ENCODE data around the gene CLTRN. TPM values are rescaled to one million over a fixed set of nuclear protein-coding genes. Genes with fewer than 3 reads are reported as not detected.

CLTRN gene
- total RNA-seq, 1 experiment from 2014 or later = 0.10 TPM

GRCh38 chrX:15619053-15619755 lies 45.4 kb downstream of the CLTRN start:
- Histone ChIP-seq H3K4me1 (ENCODE audit: control insufficient read depth, insufficient read depth, low read length) (no peaks in the 10 kb centered on the region), H3K9me3 (ENCODE audit: control insufficient read depth, insufficient read depth, low read depth, low read length) (no peaks in the 10 kb centered on the region), H3K36me3 (ENCODE audit: control insufficient read depth, insufficient read depth, low read length) (no peaks in the 10 kb centered on the region), H3K4me3 (ENCODE audit: low read depth in 2 of 2, low read length in 2 of 2) (no peak overlapping the region), H3K27ac (ENCODE audit: low read length) (no peak overlapping the region), H3K27me3 (ENCODE audit: control insufficient read depth, insufficient read depth, low read length) (no peaks in the 10 kb centered on the region)
- CTCF ChIA-PET = no interaction called here
- POLR2A ChIA-PET = no interaction called here
- in situ Hi-C loops (cut with HindIII; ENCODE audit: low pct_unique_long_range_greater_than_20kb, low sequenced_read_pairs) (no loop called here), intact Hi-C loops (cut with micrococcal nuclease; ENCODE audit: unreplicated experiment) (no loop called here)
- no TSS peak for BruUV-seq (replicated peaks)
- TF ChIP-seq SIN3A (IDR thresholded peaks at IDR 0.05; ENCODE audit: borderline replicate concordance, insufficient read depth, low read depth, low read length) (no peak), CTCF (IDR thresholded peaks at IDR 0.05) (no peak), POLR2AphosphoS5 (IDR thresholded peaks at IDR 0.05; ENCODE audit: low read depth, low read length) (no peak), TCF7L2 (IDR thresholded peaks at IDR 0.05; ENCODE audit: low read depth, low read length) (no peak), REST (IDR thresholded peaks at IDR 0.05; ENCODE audit: insufficient read depth in 1 of 2, low read depth in 2 of 2, low read length in 1 of 2) (no peak)
- DNase-seq (ENCODE audit: low read depth, low spot score) (no peak), ATAC-seq (no peak)

- intact Hi-C loops (cut with micrococcal nuclease; ENCODE audit: unreplicated experiment) = no loop called here
- no peaks in the 10 kb centered on the region for H3K4me1 ChIP-seq (ENCODE audit: control insufficient read depth, insufficient read depth, low read length)
- no peaks in the 10 kb centered on the region for H3K36me3 ChIP-seq (ENCODE audit: control insufficient read depth, insufficient read depth, low read length)
- no peaks in the 10 kb centered on the region for H3K9me3 ChIP-seq (ENCODE audit: control insufficient read depth, insufficient read depth, low read depth, low read length)
- BruUV-seq (replicated peaks) = no TSS peak
- ChIA-PET CTCF (no interaction called here), POLR2A (no interaction called here)
- no peak for TF ChIP-seq CTCF (IDR thresholded peaks at IDR 0.05)
- no peak for TF ChIP-seq SIN3A (IDR thresholded peaks at IDR 0.05; ENCODE audit: borderline replicate concordance, insufficient read depth, low read depth, low read length)
- TF ChIP-seq TCF7L2 (IDR thresholded peaks at IDR 0.05; ENCODE audit: low read depth, low read length) = no peak
- no peak for TF ChIP-seq POLR2AphosphoS5 (IDR thresholded peaks at IDR 0.05; ENCODE audit: low read depth, low read length)
- no peak for TF ChIP-seq REST (IDR thresholded peaks at IDR 0.05; ENCODE audit: insufficient read depth in 1 of 2, low read depth in 2 of 2, low read length in 1 of 2)
- no peak overlapping the region for H3K27ac ChIP-seq (ENCODE audit: low read length)
- H3K27me3 ChIP-seq (ENCODE audit: control insufficient read depth, insufficient read depth, low read length) = no peaks in the 10 kb centered on the region
- no peak for DNase-seq (ENCODE audit: low read depth, low spot score)
- no peak overlapping the region for H3K4me3 ChIP-seq (ENCODE audit: low read depth in 2 of 2, low read length in 2 of 2)
- ATAC-seq = no peak
- in situ Hi-C loops (cut with HindIII; ENCODE audit: low pct_unique_long_range_greater_than_20kb, low sequenced_read_pairs) = no loop called here
These were observed 47.5 kb downstream of the CLTRN start for GRCh38 chrX:15617111-15617510.

Data from Panc1 (cell line).